Measurements from ENCODE around the gene SELL. TPM values are rescaled to one million over a fixed set of nuclear protein-coding genes. Genes with fewer than 3 reads are reported as not detected.

The SELL gene
- total and polyA plus RNA-seq, 2 of the 8 experiments (the other 6 are each of a cell fraction or from before 2014, with no cell fraction given) = not detected

- Histone ChIP-seq H3K56ac (replicated peaks; ENCODE audit: insufficient read length, low read depth, low read length) (no peak overlapping the region), H3K27me3 (replicated peaks in 1 of 4; ENCODE audit: control insufficient read depth in 3 of 4, extremely low read depth in 1 of 4, insufficient read depth in 3 of 4, low read length in 3 of 4) (no peaks in the 10 kb centered on the region), H3K23me2 (ENCODE audit: low read depth, low read length) (no peaks in the 10 kb centered on the region), H2AFZ (ENCODE audit: low read length) (no peak overlapping the region), H3K14ac (ENCODE audit: insufficient read length) (no peak overlapping the region), H3K4me2 (ENCODE audit: insufficient read depth in 1 of 2, low read depth in 2 of 2, low read length in 2 of 2) (no peak overlapping the region), H3K9ac (replicated peaks in 1 of 4; ENCODE audit: extremely low read depth in 1 of 4, low read depth in 3 of 4, low read length in 3 of 4) (no peak overlapping the region), H3K36me3 (ENCODE audit: control insufficient read depth in 2 of 4, insufficient read depth in 4 of 4, low read length in 3 of 4) (no peaks in the 10 kb centered on the region; a peak in 1 of 8 replicates), H4K20me1 (replicated peaks in 1 of 2; ENCODE audit: control insufficient read depth in 1 of 2, insufficient read depth in 2 of 2, low read length in 2 of 2) (no peaks in the 10 kb centered on the region), H4K91ac (replicated peaks; ENCODE audit: insufficient read length, low read length) (no peak overlapping the region), H2BK15ac (ENCODE audit: low read length) (no peak overlapping the region), H3K4me3 (ENCODE audit: extremely low read depth in 1 of 4, insufficient read depth in 2 of 4, low read depth in 3 of 4, low read length in 4 of 4) (no peak overlapping the region), H4K8ac (ENCODE audit: extremely low read depth, insufficient read depth, low read length) (no peak overlapping the region), H2AK5ac (ENCODE audit: low read depth, low read length) (no peak overlapping the region), H3K4me1 (replicated peaks in 1 of 4; ENCODE audit: control insufficient read depth in 3 of 4, insufficient read depth in 4 of 4, low read length in 3 of 4) (peaks cover 0 to 4% (median 0%) of the 10 kb centered on the region in 4 experiments; a peak in 1 of 7 replicates), H2BK120ac (replicated peaks; ENCODE audit: low read depth, low read length) (no peak overlapping the region), H3K4ac (replicated peaks; ENCODE audit: insufficient read length, low read depth, low read length) (no peak overlapping the region), H3K23ac (ENCODE audit: insufficient read length) (no peak overlapping the region), H2BK20ac (ENCODE audit: low read length) (no peak overlapping the region), H3K79me2 (ENCODE audit: control insufficient read depth in 1 of 2, insufficient read depth in 2 of 2, low read length in 2 of 2) (no peaks in the 10 kb centered on the region), H3K79me1 (ENCODE audit: low read depth, low read length) (no peaks in the 10 kb centered on the region), H3K9me3 (ENCODE audit: insufficient read depth in 2 of 2, low read depth in 1 of 2, low read length in 1 of 2) (no peaks in the 10 kb centered on the region), H3K27ac (ENCODE audit: low read depth, low read length) (no peak overlapping the region), H2BK5ac (ENCODE audit: low read depth, low read length) (no peak overlapping the region), H4K5ac (ENCODE audit: insufficient read length, low read depth, low read length) (no peak overlapping the region), H2BK12ac (ENCODE audit: low read depth, low read length) (no peak overlapping the region), H3K18ac (ENCODE audit: extremely low read depth, low read length) (no peak overlapping the region)
- FAIRE-seq = no peak
- no peak for DNase-seq (ENCODE audit: low read depth in 1 of 2, low spot score in 2 of 2)
- ChIA-PET CTCF (ENCODE audit: partially characterized antibody) (no interaction called here), POLR2A (ENCODE audit: partially characterized antibody) (interaction anchor here (0.7 kb wide), 1 partner anchor 17 kb away, joined by 3 read pairs; no protein-coding TSS in a partner anchor)
- WGBS, 2 experiments (ENCODE audit: extremely low coverage in 1 of 2, insufficient coverage in 1 of 2, insufficient read length in 1 of 2, insufficient replicate concordance in 2 of 2, low coverage in 1 of 2, low lambda C conversion rate in 2 of 2, missing lambda C conversion rate in 1 of 2) = 100% methylated on average over 1 of the region's 1 CpG; no CpG with 5 or more reads in 1 of the 2 experiments
- TF ChIP-seq RAD21 (IDR thresholded peaks at IDR 0.05 in 1 of 2, conservative IDR thresholded peaks at IDR 0.05 in 1 of 2; ENCODE audit: low read depth in 2 of 2, low read length in 2 of 2) (no peak), TCF12 (IDR thresholded peaks at IDR 0.05; ENCODE audit: low read depth, low read length) (no peak), BRCA1 (IDR thresholded peaks at IDR 0.05; ENCODE audit: low read depth, low read length) (no peak), POLR2AphosphoS5 (IDR thresholded peaks at IDR 0.05; ENCODE audit: low read depth, low read length) (no peak), EZH2 (IDR thresholded peaks at IDR 0.05; ENCODE audit: low read depth, low read length, severe bottlenecking) (no peak)
Measured at GRCh38 chr1:169750041-169750440, 38.6 kb upstream of the SELL start.

All from H1 (cell line).